Body of pancreas (tissue), 4 donors: Measurements from ENCODE around the gene CD247. TPM values are rescaled to one million over a fixed set of nuclear protein-coding genes. Genes with fewer than 3 reads are reported as not detected.

Experiments used
- ATAC-seq: fragments of 150-250 bp; one replicate; pipeline ENCODE4 v1.9.1; 2016
- DNase-seq, 4 donors: peaks; one replicate each; pipeline ENCODE4 v3.0.0-alpha.2; 2019
- H3K27ac ChIP-seq, 4 donors: fragments of 200-600 bp; sonication (generic); 1 replicate in 3 of 4; 2 replicates in 1 of 4; pipeline versions ENCODE4 v1.5.1 to v1.6.1; 2016 to 2019; ENCODE audit warnings: mild to moderate bottlenecking in 1 of 4, mixed read lengths in 1 of 4, moderate library complexity in 1 of 4
- H3K27me3 ChIP-seq, 2 donors: fragments of 200-600 bp; sonication (generic); one replicate each; pipeline ENCODE4 v1.6.0; 2016; ENCODE audit warnings: mild to moderate bottlenecking in 1 of 2
- H3K36me3 ChIP-seq, 2 donors: fragments of 200-600 bp; sonication (generic); replicated peaks in 1 of 2; 2 replicates each; pipeline ENCODE4 v1.5.1; 2016; ENCODE audit warnings: low read depth in 2 of 2; ENCODE audit not compliant: insufficient read depth in 1 of 2
- H3K4me1 ChIP-seq: fragments of 200-600 bp; sonication (generic); one replicate; pipeline ENCODE4 v1.6.0; 2016
- H3K4me3 ChIP-seq, 2 donors: fragments of 200-600 bp; sonication (generic); 1 replicate in 1 of 2; 2 replicates in 1 of 2; pipeline ENCODE4 v1.5.1; 2016 to 2019
- H3K9me3 ChIP-seq, 3 donors: fragments of 200-600 bp; sonication (generic); 1 replicate in 2 of 3; 2 replicates in 1 of 3; pipeline ENCODE4 v1.5.1; 2016
- POLR2A ChIP-seq, 3 donors: fragments of 450-650 bp; IDR thresholded peaks; one replicate each; pipeline ENCODE4 v1.6.1; 2016; ENCODE audit warnings: antibody characterized with exemption in 3 of 3, mild to moderate bottlenecking in 2 of 3
- WGBS, 2 donors: methylation state at CpG; one replicate each; pipeline ENCODE4 v1.1.5; 2017; 5-methylcytosine and 5-hydroxymethylcytosine counted together
- intact Hi-C: fragments of 100-400 bp; cut with DNase I; formaldehyde crosslinking; loops from one replicate; pipeline ENCODE4 v1.15.1; 2023
- total RNA-seq, 2 donors: library from RNA; depleted of rRNA; stranded (reverse); fragments of >200 nt; gene quantifications; one replicate each; pipeline ENCODE4 v1.1.0, GENCODE V29; 2016
- TF ChIP-seq, protein P1 (sequence below), 7 experiments: fragments of 450-650 bp in 4 of 7; fragments of 200-600 bp in 3 of 7; sonication (generic) in 3 of 7; IDR thresholded peaks; one replicate each; pipeline ENCODE4 v1.5.1; 2016 to 2019; ENCODE audit warnings: antibody characterized with exemption in 7 of 7

The CD247 gene
- total RNA-seq, 2 donors from 2014 or later = 2.3 to 3.3 TPM

GRCh38 chr1:167433884-167434283, 84.4 kb downstream of the CD247 start:
- TF ChIP-seq, protein P1, sequence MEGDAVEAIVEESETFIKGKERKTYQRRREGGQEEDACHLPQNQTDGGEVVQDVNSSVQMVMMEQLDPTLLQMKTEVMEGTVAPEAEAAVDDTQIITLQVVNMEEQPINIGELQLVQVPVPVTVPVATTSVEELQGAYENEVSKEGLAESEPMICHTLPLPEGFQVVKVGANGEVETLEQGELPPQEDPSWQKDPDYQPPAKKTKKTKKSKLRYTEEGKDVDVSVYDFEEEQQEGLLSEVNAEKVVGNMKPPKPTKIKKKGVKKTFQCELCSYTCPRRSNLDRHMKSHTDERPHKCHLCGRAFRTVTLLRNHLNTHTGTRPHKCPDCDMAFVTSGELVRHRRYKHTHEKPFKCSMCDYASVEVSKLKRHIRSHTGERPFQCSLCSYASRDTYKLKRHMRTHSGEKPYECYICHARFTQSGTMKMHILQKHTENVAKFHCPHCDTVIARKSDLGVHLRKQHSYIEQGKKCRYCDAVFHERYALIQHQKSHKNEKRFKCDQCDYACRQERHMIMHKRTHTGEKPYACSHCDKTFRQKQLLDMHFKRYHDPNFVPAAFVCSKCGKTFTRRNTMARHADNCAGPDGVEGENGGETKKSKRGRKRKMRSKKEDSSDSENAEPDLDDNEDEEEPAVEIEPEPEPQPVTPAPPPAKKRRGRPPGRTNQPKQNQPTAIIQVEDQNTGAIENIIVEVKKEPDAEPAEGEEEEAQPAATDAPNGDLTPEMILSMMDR (IDR thresholded peaks at IDR 0.05) = no peak
- TF ChIP-seq POLR2A (IDR thresholded peaks at IDR 0.05) = no peak
- intact Hi-C loops = no loop called here
- H3K27ac ChIP-seq = no peak overlapping the region
- WGBS, 2 donors = 87 to 89% methylated on average over 6 of the region's 6 CpGs
- H3K27me3 ChIP-seq = no peaks in the 10 kb centered on the region
- no peak for ATAC-seq
- no peaks in the 10 kb centered on the region for H3K36me3 ChIP-seq
- H3K4me1 ChIP-seq = peaks cover under 1% of the 10 kb centered on the region
- DNase-seq = no peak
- no peak overlapping the region for H3K4me3 ChIP-seq
- H3K9me3 ChIP-seq = no peaks in the 10 kb centered on the region

- Histone ChIP-seq H3K36me3 (no peaks in the 10 kb centered on the region), H3K9me3 (no peaks in the 10 kb centered on the region), H3K27me3 (no peaks in the 10 kb centered on the region), H3K4me1 (no peaks in the 10 kb centered on the region), H3K27ac (no peak overlapping the region), H3K4me3 (no peak overlapping the region)
- WGBS, 2 donors = 94% methylated on average over 6 of the region's 7 CpGs
- ATAC-seq = no peak
- TF ChIP-seq, protein P1 (IDR thresholded peaks at IDR 0.05) = no peak
- no peak for TF ChIP-seq POLR2A (IDR thresholded peaks at IDR 0.05)
- DNase-seq = no peak
- intact Hi-C loops = no loop called here
Measured at GRCh38 chr1:167432780-167433179, 85.5 kb downstream of the CD247 start.

DNA sequence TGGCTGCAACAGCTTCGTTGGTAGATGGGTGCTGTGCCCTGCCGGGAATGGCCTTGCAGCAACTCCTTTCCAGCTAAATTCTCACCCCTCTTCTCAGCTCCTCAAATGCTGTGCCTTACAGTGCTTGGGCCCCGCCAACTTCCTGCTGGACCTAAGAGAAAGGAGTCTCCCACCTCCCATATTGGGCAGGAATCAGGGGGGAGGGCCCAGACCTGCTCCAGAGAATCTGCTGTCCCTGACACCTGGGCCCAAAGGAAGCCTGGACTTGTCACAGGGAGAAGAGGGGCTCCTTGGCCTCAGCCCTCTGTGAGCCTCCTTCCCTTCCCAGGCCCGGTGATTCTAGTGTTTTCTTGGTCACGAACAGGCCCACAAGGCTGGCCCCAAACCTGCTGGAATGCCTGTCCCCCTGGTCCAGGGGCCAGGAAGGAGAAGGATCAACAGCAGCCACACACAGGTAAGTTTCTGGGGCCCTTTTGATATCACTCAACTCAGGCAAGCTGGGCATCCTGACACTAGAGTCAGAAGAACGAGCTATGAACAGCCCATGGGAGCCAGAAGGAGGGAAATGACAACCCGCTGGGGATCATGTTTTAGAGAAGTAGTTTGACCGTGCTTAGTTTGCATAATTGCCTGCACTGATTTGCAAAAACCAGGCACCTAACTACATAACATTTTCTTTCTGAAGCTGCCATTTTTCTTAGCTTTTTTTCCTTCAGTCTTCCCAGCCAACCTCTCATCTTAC, 86.2 kb downstream of the CD247 start:
- H3K27me3 ChIP-seq = no peaks in the 10 kb centered on the region
- ATAC-seq (no peak), DNase-seq (no peak)
- no peak overlapping the region for H3K27ac ChIP-seq
- no peaks in the 10 kb centered on the region for H3K9me3 ChIP-seq
- no peak overlapping the region for H3K4me3 ChIP-seq
- intact Hi-C loops = no loop called here
- H3K4me1 ChIP-seq = no peaks in the 10 kb centered on the region
- no peak for TF ChIP-seq POLR2A (IDR thresholded peaks at IDR 0.05)
- TF ChIP-seq, protein P1 (IDR thresholded peaks at IDR 0.05) = no peak
- WGBS, 2 donors = 78 to 94% methylated on average over 3 to 8 of the region's 8 CpGs
- H3K36me3 ChIP-seq = no peaks in the 10 kb centered on the region

DNA sequence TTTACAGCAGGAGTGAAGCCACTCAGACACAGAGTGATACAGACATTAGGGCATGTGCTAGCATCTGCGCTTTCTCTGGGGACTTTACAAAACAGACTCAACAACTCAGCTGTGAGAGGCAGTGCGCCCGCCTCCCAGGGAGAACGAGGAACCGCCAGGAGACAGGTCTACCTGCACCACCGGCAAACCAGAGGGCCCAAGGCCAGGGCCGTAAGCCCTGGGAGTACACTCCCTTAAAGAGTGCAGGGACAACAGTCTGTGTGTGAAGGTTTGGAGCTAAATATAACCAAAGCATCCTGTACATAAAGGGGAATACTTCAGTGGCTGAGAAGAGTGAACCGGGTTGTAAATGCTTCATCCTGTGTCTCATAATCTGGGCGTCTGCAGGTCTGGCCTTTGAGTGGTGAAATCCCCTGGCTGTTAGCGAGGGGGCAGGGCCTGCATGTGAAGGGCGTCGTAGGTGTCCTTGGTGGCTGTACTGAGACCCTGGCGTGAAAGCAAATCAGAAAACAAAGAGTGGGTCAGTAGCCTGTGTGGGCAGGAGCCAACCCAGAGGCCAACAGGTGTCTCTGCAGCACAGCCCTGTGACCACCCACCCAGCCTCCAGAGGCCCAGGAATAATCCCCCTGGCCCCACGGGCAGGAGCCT, 86.9 kb downstream of the CD247 start:
- Histone ChIP-seq H3K36me3 (no peaks in the 10 kb centered on the region), H3K27ac (no peak overlapping the region), H3K9me3 (no peaks in the 10 kb centered on the region), H3K27me3 (no peaks in the 10 kb centered on the region), H3K4me3 (no peak overlapping the region), H3K4me1 (no peaks in the 10 kb centered on the region)
- WGBS, 2 donors = 73 to 86% methylated on average over 11 to 13 of the region's 14 CpGs
- TF ChIP-seq, protein P1 (IDR thresholded peaks at IDR 0.05) = no peak
- no peak for TF ChIP-seq POLR2A (IDR thresholded peaks at IDR 0.05)
- DNase-seq = no peak
- intact Hi-C loops = no loop called here
- no peak for ATAC-seq
